Neuron (in vitro differentiated cells): Measurements from ENCODE around the gene UBA7.
"Not testable (repeated sequence)": the region's sequence is repeated elsewhere in the genome, so short reads cannot be mapped to it uniquely, and the experiment has no call there.

Experiments
- H2AFZ ChIP-seq: one replicate; pipeline ENCODE4 v1.6.1; 2013; ENCODE audit warnings: low read depth, mild to moderate bottlenecking, inconsistent platforms, low read length, moderate library complexity
- H3K27me3 ChIP-seq: one replicate; pipeline ENCODE4 v1.6.1; 2013; ENCODE audit warnings: low read length; ENCODE audit not compliant: insufficient read depth
- H3K36me3 ChIP-seq: one replicate; pipeline ENCODE4 v1.6.1; 2013; ENCODE audit warnings: low read length; ENCODE audit not compliant: insufficient read depth
- H3K4me1 ChIP-seq: one replicate; pipeline ENCODE4 v1.6.1; 2013; ENCODE audit warnings: low read length; ENCODE audit not compliant: insufficient read depth
- H3K4me3 ChIP-seq: 2 replicates; pipeline ENCODE4 v1.5.1; 2013; ENCODE audit warnings: mild to moderate bottlenecking, low read length, moderate library complexity
- H3K9me3 ChIP-seq: one replicate; pipeline ENCODE4 v1.6.1; 2013; ENCODE audit warnings: low read length

The UBA7 gene

DNA sequence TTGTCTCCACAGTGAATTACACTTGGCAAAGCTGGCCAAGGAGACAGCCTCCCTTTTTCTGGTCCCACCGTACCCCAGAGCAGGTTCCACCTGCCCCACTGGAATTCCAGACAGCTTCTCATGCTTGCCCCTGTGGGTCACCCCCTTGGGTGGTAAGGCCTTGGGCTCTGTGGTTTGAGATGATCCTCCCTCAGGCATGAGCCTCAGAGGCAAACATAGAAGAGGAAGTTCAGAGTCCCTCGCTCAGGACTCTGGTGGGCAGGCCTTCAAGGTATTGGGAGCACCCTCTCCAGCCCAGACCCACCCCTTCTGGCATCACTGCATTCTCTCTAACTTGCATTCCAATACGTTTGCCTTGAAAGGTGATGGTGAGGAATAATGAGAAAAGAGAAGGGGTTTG lies 17.6 kb upstream of the UBA7 start:
- Histone ChIP-seq H3K36me3 (peaks cover 53% of the 10 kb centered on the region), H2AFZ (no peak overlapping the region), H3K9me3 (no peaks in the 10 kb centered on the region), H3K4me3 (no peak overlapping the region), H3K4me1 (no peaks in the 10 kb centered on the region), H3K27me3 (no peaks in the 10 kb centered on the region)

DNA sequence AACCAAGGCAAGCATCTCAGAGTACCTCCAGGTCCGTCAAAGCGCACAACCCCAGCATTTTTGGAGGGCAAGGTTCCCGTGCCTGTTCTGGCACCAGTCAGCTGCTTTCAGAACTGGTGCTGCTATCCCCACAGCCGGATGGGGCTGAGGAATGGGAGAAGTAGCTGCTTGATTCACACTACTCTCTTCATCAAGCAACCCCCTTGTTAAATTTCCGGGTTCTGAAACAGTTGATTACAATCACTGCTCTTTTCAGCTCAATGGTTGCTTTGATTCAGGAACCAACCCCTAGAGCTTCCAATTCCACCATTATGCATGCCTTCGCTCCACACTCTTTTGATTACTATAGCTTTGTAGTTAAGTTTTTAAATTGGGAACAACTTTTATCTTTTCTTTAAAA lies 12.3 kb upstream of the UBA7 start:
- H3K4me3 ChIP-seq = no peak overlapping the region
- H3K9me3 ChIP-seq = no peaks in the 10 kb centered on the region

DNA sequence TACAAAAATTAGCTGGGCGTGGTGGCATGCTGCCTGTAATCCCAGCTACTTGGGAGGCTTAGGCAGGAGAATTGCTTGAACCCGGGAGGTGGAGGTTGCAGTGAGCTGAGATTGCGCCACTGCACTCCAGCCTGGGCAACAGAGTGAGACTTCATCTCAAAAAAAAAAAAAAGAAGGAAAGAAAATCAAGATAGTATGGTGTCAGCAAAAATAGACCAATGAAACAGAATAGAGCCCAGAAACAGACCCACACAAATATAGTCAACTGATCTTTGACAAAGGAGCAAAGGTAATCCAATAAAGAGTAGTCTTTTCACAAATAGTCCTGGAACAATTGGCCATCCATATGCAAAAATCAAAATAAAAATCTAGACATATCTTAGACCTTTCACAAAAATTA lies 9.4 kb upstream of the UBA7 start:
- not testable (repeated sequence) for H2AFZ ChIP-seq

More for the DNA sequence above, 12.3 kb upstream of the UBA7 start:
- Histone ChIP-seq H3K4me1 (no peaks in the 10 kb centered on the region), H3K27me3 (no peaks in the 10 kb centered on the region), H2AFZ (no peak overlapping the region), H3K36me3 (peaks cover 28% of the 10 kb centered on the region)

DNA sequence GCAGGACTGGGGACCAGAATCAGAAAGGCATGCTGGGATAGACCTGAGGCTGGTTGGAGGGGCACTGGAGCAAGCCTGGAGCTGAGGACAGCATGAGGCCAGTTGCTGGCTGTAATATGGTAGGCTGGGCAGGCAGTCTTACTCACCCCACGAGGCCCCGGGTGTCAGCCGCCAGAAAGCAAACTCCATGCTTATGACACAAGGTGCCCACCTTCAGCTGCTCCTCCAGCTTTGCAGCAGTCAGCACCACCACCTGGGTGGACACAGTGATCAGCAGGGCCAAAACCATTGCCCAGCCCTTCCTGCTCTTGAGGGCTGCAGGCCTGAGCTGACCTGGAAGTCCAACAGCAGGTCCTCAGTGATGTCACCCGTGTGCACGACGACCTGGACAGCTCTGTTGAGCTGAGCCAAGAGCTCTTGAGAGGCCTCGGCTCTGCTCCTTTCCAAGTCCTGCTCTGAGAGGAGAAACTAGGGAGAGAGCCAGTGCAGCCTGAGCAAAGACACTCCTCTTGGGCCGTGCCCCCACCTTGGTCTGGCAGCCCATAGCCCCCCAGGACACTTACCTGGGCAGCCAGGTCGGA lies 747 bp downstream of the UBA7 start:
- H2AFZ ChIP-seq = no peak overlapping the region
- no peaks in the 10 kb centered on the region for H3K9me3 ChIP-seq
- no peaks in the 10 kb centered on the region for H3K27me3 ChIP-seq
- no peaks in the 10 kb centered on the region for H3K36me3 ChIP-seq
- H3K4me1 ChIP-seq = no peaks in the 10 kb centered on the region
- no peak overlapping the region for H3K4me3 ChIP-seq

More for the DNA sequence above, 9.4 kb upstream of the UBA7 start:
- H3K4me1 ChIP-seq, H3K27me3 ChIP-seq, H3K9me3 ChIP-seq, H3K36me3 ChIP-seq, H3K4me3 ChIP-seq: not testable (repeated sequence)

DNA sequence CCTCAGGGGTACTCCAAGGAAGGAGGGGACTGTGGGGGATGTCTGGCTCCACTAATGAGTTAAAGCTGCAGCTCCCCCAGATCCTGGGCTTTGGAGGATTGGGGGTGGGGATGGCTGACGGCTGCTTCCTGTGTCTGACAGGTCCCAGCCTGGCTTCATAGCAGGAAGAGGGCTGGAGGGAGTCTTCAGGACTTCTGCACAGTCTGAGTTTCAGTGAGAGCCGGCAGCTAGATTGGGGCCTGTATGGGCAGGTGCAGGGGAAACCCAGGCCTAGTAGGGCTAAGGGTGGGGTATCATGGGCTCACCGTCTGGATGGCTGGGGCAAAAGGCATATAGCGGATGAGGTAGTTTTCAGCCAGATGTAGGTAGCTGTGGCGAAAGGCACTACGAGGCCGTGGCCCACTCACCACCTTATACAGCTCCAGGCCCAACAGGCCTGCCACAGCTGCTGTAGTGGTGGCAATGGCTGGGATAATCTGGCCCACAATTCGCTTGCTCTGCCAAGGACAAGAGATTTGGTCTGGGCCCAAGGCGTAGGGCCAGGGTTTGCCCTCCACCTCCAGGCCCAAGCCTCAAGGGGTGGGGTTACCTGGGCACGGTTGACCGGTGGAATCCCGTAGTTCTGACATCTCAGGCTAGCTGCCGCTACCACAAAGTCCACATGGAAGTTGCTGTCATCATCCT lies 6.2 kb downstream of the UBA7 start:
- peaks cover 13% of the 10 kb centered on the region for H3K27me3 ChIP-seq
- H3K9me3 ChIP-seq = no peaks in the 10 kb centered on the region
- H3K36me3 ChIP-seq = no peaks in the 10 kb centered on the region
- no peak overlapping the region for H3K4me3 ChIP-seq
- H2AFZ ChIP-seq = no peak overlapping the region
- peaks cover 27% of the 10 kb centered on the region for H3K4me1 ChIP-seq

DNA sequence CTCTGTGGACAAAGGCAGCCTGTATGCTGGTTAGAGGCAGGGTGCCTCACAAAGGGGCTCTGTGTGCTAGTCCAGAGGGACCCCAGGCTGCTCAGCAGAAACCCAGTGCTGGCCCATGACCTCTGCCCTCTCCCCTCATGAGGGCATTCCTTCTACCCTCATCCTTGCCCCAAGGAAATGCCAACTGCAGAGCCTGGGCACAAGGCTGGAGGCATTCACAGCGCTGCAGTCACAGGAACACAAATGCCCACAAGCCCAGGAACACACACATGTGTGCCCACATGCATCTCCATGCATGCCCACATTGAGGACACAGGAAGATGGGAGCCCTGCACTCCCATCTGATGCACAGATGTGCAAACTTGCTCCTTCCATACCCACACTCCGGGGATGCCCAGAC lies 6.9 kb downstream of the UBA7 start:
- H3K36me3 ChIP-seq = no peaks in the 10 kb centered on the region
- peaks cover 27% of the 10 kb centered on the region for H3K4me1 ChIP-seq
- H3K9me3 ChIP-seq = no peaks in the 10 kb centered on the region
- H3K4me3 ChIP-seq = no peak overlapping the region
- H3K27me3 ChIP-seq = peaks cover 13% of the 10 kb centered on the region
- H2AFZ ChIP-seq = no peak overlapping the region

DNA sequence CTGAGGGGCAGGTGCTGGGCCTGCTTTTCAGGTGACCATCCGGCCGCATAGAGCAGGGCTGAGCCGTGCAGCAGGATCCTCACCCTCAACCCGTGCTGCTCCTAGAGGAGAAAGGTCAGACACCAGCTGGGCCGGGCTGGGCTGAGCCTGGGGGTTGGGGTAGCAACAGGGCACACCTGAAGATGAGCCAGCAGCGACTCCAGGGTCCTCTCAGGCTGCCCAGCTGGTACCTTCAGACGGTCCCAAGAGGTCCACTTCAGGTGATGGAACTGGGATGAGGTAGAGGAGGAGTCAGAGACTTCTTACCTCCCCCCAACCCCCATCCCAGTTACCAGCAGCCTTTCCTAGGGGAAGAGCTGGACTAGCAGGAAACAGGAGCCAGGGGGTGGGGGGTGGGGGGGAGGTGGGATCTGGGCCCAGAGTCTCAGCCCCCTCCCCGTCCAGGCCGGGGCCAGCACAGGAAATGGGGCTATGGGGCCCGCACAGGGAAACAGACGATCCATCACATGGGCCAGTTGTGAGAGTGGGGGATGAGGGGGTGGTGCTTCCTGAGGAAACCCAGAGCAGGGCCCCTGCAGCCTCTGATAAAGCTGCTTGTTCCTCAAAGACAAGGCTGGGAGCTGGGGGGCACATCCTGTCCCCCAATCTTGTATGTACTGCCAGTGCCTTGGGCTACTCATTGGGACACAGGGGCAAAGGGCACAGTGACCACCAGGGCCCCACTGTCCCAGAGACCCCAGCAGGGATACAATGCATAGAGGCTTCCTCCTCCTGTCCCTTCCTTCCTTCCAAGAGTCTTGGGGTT lies 7.7 kb downstream of the UBA7 start:
- Histone ChIP-seq H3K4me3 (no peak overlapping the region), H3K4me1 (peaks cover 27% of the 10 kb centered on the region), H3K9me3 (no peaks in the 10 kb centered on the region), H2AFZ (no peak overlapping the region), H3K27me3 (peaks cover 17% of the 10 kb centered on the region), H3K36me3 (no peaks in the 10 kb centered on the region)

DNA sequence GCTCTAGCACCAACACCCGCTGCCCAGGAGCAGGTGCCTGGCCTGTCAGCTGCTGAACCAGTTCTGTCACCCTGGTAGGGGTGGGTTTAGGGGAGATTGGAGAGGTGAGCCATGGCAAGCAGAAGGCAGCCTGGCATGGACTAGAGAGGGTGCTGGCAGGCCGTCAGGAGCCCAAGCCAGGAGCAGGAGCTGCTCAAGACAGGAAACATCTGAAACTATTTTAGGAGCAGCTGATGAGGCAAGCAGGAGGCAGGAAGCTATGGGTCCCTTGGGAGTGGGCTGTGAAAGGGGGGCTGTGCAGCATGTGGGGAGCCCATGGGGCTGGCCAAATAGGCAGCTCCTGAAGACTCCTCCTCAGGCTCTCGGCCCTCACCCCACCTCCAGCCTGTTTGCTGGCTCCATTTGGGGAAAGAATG lies 8.4 kb downstream of the UBA7 start:
- no peak overlapping the region for H2AFZ ChIP-seq
- peaks cover 17% of the 10 kb centered on the region for H3K27me3 ChIP-seq
- H3K36me3 ChIP-seq = no peaks in the 10 kb centered on the region
- peaks cover 27% of the 10 kb centered on the region for H3K4me1 ChIP-seq
- H3K4me3 ChIP-seq = no peak overlapping the region
- no peaks in the 10 kb centered on the region for H3K9me3 ChIP-seq

DNA sequence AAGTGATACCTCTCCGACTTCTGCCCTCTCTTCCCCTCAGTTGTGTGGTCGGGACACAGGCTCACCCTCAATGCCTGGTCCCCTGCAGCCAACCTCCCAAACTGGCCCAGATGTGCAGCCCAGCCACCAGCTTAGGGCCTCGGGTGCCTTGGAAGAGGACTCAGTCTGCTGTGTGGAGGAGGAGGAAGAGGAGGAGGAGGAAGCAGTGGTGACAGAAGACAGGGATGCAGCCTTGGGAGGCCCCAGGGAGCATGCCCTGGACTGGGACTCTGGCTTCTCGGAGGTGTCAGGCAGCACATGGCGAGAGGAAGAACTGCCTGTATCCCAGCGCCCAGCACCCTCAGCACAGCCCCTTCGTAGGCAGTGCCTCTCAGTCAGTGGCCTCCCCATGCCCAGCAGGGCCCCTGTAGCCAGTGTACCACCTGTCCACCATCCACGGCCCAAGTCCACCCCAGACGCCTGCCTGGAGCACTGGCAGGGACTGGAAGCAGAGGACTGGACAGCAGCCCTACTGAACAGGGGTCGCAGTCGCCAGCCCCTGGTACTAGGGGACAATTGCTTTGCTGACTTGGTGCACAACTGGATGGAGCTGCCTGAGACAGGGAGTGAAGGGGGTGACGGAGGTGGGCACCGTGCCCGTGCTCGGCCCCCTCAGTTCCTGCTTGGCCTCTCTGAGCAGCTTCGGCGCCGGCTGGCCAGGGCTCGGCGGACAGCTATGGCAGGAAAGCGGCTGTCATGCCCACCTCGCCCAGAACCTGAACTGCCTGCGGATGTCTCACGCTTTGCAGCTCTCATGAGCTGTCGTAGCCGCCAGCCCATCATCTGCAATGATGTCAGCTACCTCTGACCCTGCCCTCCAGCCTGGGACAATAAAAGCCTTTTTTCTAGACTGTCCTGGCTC lies 9.4 kb downstream of the UBA7 start:
- Histone ChIP-seq H2AFZ (no peak overlapping the region), H3K4me1 (peaks cover 27% of the 10 kb centered on the region), H3K27me3 (peaks cover 17% of the 10 kb centered on the region), H3K4me3 (no peak overlapping the region), H3K9me3 (no peaks in the 10 kb centered on the region), H3K36me3 (no peaks in the 10 kb centered on the region)

DNA sequence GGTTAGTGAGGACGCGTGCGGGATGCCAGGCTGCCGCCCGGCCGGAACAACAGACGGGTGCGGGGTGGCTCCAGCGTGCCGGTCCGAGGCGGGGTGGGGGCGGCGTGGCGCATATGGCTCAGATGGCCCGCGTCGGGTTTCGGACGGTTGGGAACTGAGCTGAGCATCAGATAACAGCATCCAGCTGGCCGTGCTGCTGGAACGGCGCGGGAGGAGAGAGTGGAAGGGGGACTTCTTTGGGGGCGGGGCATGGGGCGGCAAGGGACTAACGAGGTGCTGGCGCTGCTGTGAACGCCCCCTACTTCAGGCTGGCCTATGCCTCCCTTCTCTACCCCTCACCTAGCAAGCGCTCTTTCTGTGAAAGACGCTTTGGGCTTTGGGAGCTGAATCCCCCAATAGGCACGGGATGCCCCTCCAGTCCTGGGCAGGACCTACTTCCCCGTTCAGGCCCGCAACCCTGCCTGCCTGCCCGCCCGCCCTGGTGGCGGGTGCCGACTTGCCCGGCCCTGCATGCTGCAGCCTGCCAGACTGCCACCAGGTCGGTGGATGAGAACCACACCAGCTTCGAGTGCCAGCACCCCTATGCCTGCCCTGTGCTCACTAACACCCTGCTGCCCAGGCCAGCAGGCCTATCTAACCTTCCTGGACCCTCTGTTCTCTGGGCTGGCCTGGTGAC lies 10.2 kb downstream of the UBA7 start:
- H3K27me3 ChIP-seq = peaks cover 17% of the 10 kb centered on the region
- no peaks in the 10 kb centered on the region for H3K36me3 ChIP-seq
- H3K4me1 ChIP-seq = peaks cover 27% of the 10 kb centered on the region
- H3K9me3 ChIP-seq = no peaks in the 10 kb centered on the region
- H2AFZ ChIP-seq = peak overlapping the region; percentile 60
- H3K4me3 ChIP-seq = peak overlapping the region; percentile 55

DNA sequence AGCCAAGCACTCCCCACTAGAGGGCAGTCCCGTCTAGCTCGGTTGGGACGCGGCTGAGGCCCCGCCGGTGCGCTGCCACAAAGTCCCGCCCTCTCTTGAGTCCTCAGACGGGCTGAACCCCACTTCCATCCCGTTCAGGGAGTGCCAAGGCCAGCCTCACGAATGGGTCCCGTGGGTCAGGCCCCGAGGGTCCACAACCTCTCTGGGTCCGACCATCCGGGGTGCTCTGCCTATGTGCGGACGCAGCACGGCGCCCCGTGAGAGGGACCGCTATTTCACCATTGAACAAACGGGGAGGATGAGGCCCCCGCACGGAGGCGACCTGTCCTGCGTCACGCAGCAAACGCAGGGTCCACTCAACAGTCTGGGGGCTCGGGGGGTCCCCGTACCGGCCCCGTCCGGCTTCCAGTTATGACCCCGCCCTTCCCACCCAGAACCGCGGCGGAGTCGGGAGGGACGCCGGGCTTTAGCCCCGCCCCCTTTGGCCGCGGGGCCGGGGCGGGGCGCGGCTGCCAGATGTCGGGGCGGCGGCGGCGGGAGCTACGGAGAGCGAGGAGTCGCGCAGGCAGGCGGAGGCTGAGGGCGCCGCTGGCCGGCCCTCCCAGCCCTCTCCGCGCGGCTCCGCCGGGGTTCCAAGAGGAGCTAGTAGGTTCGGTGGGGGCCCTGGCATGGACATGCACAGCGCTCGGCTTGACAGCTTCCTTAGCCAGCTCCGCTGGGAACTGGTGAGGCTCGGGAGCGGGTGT lies 10.9 kb downstream of the UBA7 start, which contains the start of gene INKA1:
Gene INKA1 (plus strand): TSS at position 543 of the 746 bp plus-strand sequence. CDS start 132 bp downstream, at position 675.
- H3K4me3 ChIP-seq = peak within 1 kb of the TSS; percentile 55
- no peaks in the 10 kb centered on the region for H3K36me3 ChIP-seq
- H3K9me3 ChIP-seq = no peaks in the 10 kb centered on the region
- peak within 1 kb of the TSS; percentile 60 for H2AFZ ChIP-seq
- H3K27me3 ChIP-seq = peaks cover 17% of the 10 kb centered on the region
- H3K4me1 ChIP-seq = peaks cover 27% of the 10 kb centered on the region

DNA sequence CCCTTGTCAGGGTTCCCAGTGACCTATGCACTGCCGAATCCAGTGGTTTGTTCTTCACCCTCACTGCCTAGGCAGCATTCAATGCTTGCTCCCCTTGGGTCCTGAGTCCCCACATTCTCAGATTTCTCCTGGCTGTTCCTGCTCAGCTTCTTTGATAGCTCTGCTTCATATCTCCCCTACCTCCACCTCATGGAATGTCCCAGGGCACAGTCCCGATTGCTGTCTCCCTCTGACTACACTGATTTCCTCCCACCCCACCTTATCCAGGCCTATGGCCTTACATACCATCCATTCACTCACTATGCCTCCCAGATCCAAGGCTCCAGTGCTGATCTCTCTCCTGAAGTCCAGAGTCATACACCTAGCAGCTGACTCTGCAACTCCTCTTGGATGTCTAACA lies 12.6 kb downstream of the UBA7 start:
- H3K4me1 ChIP-seq = peaks cover 22% of the 10 kb centered on the region
- no peak overlapping the region for H3K4me3 ChIP-seq
- H3K36me3 ChIP-seq = no peaks in the 10 kb centered on the region
- H3K9me3 ChIP-seq = no peaks in the 10 kb centered on the region
- H3K27me3 ChIP-seq = peaks cover 17% of the 10 kb centered on the region
- no peak overlapping the region for H2AFZ ChIP-seq
